CD4-positive, alpha-beta T cell treated with Interferon gamma for 1 hour (primary cell): ENCODE results near the gene PHOSPHO1.
"Not testable (repeated sequence)": the region's sequence is repeated elsewhere in the genome, so short reads cannot be mapped to it uniquely, and the experiment has no call there.

Experiments used
- DNase-seq: peaks from one replicate; pipeline ENCODE4 v3.0.0-alpha.2; 2020

The PHOSPHO1 gene, protein sequence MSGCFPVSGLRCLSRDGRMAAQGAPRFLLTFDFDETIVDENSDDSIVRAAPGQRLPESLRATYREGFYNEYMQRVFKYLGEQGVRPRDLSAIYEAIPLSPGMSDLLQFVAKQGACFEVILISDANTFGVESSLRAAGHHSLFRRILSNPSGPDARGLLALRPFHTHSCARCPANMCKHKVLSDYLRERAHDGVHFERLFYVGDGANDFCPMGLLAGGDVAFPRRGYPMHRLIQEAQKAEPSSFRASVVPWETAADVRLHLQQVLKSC

DNA sequence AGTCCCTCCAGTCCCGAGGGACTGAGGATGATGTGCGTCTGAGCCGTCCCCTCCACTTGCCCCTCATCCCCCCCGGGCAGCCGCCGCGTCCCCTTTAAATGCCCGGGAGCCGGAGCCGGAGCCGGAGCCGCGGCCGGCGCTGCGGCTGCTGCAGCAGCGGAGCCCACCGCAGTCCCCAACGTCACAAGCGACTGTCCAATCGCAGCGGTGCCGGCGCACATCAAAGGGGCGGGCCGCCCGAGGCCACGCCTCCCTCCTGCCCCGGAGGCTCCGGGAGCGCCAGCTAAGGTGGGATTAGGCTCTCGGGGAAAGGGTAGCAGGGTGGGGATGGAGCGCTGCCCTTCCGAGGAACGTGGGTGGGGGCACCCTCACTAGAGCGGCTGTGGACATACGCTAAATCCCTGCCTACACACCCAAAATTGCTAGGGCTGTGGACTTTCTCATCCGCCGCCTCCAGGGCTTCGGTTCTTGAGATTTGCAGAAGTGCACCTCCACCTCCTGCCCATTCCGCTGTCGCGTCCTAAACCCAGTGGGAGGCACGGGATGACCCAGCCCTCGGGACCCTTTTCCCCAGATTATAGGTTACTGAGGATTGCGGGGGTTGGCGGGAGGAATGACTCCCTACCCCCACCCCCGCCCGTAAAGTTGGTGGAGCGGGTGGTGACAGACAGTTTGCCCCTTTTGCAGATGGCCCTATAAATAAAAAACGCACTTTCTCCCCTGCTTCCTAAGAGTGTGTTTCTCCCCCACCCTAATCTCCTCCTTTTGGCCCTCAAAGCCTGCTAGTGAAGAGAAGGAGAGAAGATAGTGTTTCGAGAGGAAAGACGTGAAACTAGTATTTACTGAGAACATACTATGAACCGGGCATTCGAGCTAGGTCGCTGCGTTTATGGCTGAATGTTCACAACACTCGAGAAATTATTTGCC is at the start of gene PHOSPHO1:
Gene PHOSPHO1, minus strand, starts transcription at position 152 of the 927 bp plus-strand sequence. CDS start 4,096 bp downstream, outside the sequence.
- DNase-seq: peak; percentile 87

DNA sequence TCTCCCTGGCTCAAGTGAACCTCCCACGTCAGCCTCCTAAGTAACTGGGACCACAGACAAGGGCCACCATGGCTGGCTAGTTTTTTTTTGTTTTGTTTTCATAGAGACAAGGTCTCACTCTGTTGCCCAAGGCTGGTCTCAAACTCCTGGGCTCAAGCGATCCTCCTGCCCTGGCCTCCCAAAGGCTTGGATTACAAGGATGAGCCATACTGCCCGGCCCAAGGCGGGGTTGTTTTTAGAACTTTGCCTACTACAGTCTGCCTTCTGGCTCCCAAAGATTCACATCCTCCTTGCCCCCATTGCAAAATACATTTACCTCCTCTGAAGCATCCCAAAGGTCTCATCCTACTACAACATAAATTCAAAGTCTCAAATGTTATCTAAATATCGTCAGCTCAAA is 49.5 kb upstream of the PHOSPHO1 start:
- DNase-seq: no peak

DNA sequence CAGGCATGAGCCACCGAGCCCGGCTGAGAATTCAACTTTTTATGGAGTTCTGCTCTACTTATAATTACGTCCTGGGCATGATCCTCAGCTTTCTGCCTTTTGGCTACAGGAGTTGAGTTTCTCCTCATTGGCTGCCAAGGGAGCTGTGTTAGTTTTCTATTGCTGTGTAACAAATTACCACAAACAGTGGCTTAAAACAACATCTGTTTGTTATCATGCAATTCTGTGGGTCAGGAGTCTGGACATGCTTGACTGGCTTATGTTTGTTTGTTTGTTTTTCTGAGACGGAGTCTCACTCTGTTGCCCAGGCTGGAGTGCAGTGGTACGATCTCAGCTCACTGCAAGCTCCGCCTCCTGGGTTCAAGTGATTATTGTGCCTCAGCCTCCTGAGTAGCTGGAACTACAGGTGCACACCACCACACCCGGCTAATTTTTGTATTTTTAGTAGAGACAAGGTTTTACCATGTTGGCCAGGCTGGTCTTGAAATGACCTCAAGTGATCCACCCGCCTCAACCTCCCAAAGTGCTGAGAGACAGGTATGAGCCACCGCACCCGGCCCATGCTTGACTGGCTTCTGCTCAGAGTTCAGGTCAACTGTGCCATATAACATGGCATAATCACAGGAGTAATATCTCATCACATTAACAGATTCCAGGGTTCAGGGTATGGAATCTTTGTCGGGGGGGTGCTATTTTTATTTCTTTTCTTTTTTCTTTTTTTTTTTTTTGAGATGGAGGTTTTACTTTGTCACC is 48.9 kb upstream of the PHOSPHO1 start:
- DNase-seq: not testable (repeated sequence)

DNA sequence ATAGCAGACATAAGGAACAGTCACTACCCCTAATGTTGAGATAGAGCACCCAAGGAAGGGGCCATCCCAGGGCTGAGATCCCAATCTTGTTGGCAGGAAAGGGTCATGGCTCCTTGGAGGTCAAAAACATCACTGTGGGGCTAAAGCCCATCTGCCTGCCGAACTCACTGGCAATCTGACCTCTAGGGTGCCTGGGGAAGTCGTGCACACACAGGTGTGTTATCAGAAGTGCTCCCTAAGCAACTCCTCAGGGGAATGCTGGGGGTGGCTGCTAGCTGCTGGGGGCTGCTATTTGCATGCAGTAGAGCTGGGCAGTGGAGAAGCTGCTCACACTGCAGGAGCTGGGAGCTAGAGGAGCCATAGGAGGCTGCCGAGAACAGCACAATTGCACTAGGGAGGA is 47.5 kb upstream of the PHOSPHO1 start:
- no peak for DNase-seq

DNA sequence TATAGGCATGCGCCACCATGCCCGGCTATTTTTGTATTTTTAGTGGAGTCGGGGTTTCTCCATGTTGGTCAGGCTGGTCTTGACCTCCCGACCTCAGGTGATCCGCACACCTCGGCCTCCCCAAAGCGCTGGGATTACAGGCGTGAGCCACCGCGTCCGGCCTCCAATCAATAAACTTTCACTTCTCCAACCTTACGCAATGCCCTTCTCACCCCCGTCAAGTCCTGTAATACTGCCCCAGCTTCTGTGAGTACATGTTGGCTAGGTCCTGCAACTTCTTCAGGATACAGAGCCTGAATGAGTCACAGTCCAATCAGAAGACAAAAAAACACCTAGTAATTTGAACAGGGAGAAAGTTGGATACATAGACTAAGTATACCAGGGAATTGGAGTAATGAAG is 47.1 kb upstream of the PHOSPHO1 start:
- no peak for DNase-seq

DNA sequence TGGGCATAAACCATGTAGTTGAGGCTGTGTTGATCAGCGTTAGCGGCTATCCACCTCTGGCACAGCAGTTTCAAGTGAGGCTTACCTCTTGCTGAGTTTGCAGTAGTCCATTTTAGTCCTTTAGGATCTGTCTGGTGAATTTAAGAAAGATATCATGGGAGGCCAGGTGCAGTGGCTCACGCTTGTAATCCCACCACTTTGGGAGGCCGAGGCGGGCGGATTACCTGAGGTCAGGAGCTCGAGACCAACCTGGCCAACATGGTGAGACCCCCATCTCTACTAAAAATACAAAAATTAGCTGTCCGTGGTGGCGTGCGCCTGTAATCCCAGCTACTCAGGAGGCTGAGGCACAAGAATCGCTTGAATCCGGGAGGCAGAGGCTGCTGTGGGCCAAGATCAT is 45.4 kb upstream of the PHOSPHO1 start:
- DNase-seq: not testable (repeated sequence)

DNA sequence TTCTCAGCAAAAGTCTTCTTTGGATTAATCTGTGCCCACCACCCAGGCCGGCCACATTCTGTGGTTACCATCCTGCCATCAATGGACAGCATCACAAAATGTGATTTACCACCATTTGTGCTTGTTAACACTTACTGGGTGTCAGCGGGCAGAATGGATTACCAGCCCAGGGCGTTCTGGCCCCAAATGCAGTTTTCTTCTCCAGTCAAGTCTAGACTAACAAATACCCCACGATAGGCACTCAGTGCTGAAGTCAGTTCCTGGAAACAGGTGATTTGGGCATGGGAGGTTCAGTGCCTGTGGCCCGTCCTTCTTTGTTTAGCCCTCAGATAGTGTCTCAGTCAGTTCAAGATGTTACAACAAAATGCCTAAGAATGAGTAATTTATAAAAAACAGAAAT is 38.8 kb upstream of the PHOSPHO1 start:
- no peak for DNase-seq

DNA sequence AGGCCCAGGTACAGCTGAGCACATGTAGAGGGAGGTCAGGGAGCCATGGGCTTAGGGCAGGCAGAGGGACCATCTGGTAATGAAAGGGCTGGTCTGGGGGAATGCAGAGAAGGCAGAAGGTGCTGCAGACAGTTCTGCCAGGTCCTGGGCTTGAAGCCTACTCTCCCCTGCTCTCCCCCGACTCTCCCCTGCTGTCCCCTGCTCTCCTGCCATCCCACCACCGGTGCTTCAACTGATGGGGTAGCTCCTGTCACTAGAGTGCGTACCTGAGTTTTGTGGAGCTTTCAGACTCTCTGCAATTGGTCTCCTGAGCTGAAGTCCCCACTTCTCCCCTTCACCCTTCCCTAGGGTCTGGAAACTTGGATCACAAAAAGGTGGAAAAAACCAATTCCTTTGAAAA is 37.3 kb upstream of the PHOSPHO1 start:
- no peak for DNase-seq

DNA sequence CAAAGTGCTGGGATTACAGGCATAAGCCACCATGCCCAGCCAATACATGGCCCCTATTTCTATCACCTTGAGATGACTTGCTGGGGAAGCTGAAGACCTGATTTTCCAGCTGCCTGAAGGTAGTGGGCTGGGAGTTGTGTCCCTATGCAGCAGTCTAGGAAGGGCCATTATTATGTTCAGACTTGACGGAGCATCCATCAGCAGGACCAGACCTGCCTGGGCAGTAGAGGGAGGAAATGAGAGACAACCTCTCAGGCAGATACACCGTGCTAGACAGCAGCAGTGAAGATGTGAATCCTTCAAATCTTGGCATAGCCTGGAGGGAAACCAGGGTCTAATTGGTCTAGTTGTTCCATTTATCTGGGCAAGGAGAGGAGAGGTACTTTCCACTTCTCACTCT is 35.6 kb upstream of the PHOSPHO1 start:
- DNase-seq: no peak

DNA sequence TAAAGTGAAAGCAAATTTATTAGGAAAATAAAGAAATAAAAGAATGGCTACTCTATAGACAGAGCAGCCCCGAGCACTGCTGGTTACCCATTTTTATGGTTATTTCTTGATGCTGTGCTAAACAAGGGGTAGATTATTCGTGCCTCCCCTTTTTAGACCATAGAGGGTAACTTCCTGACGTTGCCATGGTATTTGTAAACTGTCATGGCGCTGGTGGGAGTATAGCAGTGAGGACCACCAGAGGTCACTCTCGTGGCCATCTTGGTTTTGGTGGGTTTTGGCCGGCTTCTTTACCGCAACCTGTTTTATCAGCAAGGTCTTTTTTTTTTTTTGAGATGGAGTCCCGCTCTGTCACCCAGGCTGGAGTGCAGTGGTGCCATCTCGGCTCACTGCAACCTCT is 31.0 kb upstream of the PHOSPHO1 start:
- not testable (repeated sequence) for DNase-seq

DNA sequence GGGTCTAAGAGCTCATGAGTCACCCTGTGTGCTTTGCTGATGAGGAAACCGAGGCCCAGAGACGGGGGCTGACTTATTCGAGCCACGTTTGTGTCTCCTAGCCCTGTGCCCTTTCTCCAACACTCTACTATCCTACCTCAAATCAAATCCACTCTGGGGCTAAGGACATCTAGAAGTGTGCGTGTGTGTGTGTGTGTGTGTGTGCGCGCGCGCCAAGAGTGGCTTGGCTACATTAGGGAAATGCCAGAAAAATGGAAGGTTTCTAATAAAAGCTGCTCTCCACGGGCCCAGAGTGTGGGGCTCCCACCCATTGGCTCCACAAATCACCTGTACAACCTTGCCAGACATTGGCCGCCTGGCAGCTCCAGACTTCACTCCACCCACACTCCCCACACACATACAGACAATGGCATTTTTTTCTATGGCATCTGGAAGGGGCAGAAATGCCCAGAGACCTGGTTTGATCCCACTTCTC is 30.3 kb upstream of the PHOSPHO1 start:
- DNase-seq: no peak

DNA sequence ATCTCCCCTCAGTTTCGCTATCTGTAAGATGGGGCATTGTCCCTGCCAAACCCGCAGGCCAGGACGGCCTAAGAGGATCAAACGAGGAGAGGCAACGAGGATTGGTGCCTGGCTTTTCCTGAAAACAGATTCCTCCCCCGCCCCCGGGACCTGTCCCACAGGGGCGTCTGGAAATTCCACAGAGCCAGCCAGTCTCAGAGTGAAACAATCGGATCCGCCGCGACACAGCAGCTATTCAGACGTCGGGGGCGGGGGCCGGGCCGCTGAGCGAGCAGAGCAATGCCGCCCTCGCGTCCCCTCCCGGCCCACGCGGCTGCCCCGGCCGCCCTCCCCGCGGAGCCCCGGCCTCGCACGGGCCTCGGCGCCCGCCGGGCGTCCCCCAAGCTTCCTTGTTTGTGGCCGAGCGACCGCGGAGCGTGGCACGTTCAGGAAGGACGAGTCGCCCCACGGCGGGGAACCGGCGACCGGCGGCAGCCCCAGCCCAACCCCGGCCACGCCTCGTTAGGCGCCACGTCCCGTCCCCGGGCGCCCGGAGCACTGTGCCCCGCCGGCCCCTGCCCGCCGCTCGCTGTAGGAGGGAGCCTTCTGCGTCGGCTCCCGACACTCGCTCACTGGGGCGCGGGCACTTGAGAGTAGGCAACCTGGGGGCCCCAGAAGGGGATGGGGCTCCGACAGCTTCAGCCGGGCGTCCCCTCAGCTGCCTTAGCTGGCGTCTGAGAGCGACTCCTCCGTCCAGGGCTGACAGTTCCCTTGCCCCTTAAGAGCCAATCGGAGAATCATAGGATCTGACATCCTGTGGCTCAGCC is 29.6 kb upstream of the PHOSPHO1 start:
- peak; percentile 47 for DNase-seq

DNA sequence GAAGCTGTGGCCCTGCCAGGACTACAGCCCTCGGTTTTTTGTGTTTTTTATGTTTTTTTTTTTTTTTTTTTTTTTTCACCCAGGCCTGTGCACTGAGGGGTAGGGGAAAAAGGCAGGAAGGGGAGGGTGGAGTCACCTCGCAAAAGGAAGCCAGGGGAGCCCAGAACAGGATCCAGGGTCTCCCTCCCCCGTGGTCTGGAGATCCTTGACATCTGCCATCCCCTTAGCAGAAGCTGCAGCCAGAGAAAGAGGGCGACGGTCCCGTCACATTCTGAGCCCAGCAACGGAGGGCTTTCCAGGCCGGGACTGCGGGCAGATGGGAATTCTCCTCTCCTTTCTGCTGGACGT is 29.1 kb upstream of the PHOSPHO1 start:
- DNase-seq: no peak

DNA sequence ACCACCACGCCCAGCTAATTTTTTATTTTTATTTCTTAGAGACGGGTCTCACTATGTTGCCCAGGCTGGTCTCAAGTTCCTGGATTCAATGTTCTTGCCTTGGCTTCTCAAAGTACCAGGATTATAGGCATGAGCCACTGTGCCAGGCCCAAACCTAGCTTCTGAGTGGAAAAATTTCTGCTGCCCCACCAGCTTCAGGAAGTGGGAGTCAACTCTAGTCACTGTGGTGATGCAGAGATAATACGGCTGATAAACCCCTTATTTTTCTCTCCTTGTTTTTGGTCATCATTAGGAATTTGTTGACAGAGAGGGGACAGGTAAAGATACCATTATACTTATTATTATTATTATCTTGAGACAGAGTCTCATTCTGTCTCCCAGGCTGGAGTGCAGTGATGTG is 27.8 kb upstream of the PHOSPHO1 start:
- no peak for DNase-seq

DNA sequence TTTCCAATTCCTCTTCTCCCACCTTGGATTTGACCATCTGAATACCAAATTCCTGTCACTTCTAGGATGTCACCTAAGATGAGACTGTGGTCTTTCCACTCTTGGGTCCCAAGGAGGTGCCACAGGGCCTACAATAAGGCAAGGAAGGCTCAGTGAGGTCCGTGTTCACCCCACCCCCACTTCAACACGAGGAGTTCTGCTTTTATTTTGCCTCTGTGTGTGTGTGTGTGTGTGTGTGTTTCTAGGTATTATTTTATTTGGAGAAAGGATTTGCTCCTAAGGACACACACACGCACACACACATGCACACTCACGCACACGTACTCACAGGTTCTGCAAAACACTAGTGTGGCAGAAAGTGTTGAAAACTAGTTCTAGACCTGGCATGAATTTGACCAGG is 24.5 kb upstream of the PHOSPHO1 start:
- no peak for DNase-seq

DNA sequence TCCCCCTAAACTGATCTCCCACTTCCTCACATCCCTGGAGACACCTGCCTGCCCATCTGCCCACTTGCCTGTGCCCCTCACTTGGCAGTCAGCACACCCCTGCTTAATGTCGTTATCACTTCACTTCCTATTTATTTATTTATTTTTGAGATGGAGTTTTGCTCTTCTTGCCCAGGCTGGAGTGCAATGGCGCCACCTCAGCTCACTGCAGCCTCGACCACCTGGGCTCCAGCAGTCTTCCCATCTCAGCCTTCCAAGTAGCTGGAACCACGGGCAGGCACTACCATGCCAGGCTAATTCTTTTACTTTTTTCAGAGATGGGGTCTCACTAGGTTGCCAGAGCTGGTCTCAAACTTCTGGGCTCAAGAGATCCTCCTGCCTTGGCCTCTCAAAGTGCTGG is 23.5 kb upstream of the PHOSPHO1 start:
- no peak for DNase-seq

DNA sequence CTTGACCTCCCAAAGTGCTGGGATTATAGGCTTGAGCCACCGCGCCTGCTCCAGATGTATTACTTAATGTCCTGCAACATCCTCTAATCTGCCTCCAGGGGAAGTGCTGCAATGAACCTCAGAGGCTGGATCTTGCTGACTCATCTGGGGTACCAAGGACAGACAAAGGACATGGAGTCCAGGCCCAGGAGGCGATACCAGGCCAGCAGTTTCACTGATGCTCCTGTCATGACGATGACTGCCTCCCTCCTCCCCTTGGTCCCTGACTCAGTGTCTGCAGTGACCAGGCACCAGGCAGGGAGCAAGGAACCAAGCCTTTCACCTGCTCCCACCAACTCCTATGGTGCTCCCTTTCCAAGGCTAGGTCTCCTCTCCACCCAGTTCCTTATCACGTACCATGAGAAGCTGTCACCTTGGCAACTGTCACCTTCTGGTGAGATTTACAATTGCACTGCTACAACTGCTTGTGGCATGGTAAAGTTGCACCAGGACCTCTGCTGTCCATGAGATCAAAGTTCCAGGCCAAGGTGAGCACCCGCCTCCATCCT is 21.6 kb upstream of the PHOSPHO1 start:
- peak; percentile 49 for DNase-seq

DNA sequence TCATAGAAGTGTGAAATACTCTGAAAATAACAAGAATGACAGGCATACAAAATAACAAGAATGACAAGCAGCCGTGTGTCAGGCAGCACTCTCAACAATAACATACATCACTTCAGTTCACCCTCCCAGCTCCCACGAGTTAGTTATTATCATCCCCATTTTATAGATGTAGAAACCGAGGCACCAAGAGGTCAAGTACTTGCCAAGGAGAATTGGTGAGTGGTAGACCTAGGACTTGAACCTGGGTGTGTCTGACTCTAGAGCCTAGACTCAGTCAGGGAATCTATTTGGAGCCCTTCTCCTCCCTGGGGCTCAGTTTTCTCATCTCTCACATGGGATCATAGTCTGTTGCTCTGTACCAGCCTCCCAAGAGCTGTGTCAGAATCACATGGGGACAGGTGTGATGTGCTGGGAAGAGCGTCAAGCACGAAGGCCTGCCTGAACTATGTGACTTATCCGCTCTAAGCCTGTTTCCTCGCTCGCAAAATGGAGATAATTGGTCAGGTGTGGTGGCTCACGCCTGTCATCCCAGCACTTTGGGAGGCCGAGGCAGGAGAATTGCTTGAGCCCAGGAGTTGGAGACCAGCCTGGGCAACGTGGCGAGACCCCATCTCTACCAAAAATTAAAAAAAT is 19.4 kb upstream of the PHOSPHO1 start:
- DNase-seq: no peak

DNA sequence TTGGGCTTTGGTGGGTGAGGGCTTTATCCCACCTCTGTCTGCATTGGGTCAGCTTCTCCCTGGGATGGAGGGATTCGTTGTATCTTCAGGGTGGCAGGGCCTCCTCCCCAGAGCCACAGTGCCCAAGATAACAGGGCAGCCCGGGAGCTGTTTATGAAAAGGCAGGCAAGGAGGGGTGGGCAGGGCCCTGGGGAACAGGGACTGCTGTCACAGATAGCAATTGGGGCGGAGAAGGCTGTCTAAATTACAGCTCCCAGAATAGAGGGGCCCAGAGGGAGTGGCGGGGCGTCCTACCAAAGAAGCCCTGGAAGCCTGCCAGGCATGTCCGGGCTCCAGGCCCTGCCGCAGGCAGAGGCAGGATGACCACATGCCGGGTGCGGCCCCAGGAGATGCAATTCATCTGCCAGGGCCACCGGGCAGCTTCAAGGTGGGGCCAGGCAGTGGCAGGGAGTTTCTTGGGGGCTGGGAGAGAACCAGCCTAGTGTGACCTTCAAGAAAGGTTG is 18.8 kb upstream of the PHOSPHO1 start:
- no peak for DNase-seq

DNA sequence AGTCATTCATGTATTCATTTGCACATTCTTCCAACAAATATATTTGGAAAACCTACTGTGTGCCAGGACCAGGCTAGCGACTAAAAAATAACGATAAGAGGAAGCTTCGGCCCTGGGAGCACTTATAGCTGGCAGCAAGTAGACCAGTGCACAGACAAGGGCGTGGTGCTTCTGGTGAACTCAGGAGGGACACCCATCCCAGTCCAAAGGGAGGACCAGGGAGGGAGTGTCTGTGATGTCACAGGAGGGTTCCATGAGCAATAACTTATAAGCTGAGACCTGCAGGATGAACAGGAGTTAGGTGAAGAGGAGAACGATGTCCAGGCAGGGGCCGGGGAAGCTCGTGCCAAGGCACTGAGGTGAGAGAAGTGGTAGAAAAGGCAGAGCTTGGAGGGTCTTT is 17.4 kb upstream of the PHOSPHO1 start:
- no peak for DNase-seq

DNA sequence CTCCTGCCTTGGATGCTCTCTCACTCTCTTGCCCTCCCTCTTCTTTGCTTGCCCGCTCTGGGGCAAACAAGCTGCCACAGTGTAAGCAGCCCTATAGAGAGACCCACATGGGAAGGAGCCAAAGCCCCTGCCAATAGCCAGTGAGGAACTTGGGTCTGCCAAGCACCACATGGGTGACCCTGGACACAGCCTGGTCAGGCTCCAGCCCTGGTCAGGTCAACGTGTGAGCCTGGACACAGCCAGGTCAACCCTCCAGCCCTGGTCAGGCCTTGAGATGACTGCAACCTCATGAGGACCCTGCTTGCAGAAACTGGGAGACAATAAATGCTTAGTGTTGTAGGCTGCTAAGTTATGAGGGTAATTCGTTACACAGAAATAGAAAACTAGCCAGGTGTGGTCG is 14.3 kb upstream of the PHOSPHO1 start:
- no peak for DNase-seq

DNA sequence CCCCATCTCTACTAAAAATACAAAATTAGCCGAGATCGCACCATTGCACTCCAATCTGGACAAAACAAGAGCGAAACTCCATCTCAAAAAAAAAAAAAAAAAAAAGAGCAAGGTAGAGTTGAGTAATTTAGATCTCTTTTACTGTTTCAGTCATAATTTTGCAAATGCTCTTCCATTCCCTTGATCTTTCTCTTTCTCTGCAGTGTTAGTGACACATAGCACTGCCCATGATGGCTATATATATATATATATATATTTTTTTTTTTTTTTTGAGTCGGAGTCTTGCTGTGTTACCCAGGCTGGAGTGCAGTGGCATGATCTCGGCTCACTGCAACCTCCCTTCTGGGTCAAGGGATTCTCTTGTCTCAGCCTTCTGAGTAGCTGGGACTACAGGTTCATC is 12.2 kb upstream of the PHOSPHO1 start:
- DNase-seq: no peak
